Tongue (tissue), 2 donors: ENCODE measurements around the gene LRRC4B. TPM values are rescaled to one million over a fixed set of nuclear protein-coding genes. Genes with fewer than 3 reads are reported as not detected.
A peak's percentile ranks its signal among the peaks of the same experiment; 100 is the strongest.

ENCODE experiments used
- DNase-seq: peaks from one replicate; pipeline ENCODE4 v3.0.0-alpha.2; 2015
- total RNA-seq: library from RNA; depleted of rRNA; stranded (reverse); fragments of >200 nt; gene quantifications from one replicate; pipeline ENCODE4 v1.2.3, GENCODE V29; 2014

The LRRC4B gene
- total RNA-seq, 1 donor from 2014 or later: 13.0 TPM

DNA sequence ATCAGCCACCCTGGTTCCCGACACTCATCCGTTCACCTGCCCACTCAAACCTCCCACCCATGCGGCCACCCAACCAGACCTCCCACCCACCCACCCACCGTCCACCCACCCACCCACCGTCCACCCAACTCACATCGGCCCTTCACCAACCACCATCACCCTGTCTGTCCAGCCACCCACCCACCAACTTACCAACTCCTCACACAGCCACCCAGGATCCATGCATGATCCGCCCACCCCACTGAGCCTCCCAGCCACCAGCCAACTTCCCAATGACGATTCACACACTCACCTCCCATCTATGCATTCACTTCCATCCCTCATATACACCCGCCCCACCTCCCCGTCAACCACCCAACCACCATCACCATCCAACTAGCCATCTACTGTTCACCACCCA, 61.5 kb downstream of the LRRC4B start:
- no peak for DNase-seq

GRCh38 chr19:50505856-50506611, 62.2 kb downstream of the LRRC4B start:
- no peak for DNase-seq

- peak; percentile 84 for DNase-seq
Observed at GRCh38 chr19:50501568-50502475, 66.4 kb downstream of the LRRC4B start.

GRCh38 chr19:50501186-50501567, 67.1 kb downstream of the LRRC4B start:
- no peak for DNase-seq

DNA sequence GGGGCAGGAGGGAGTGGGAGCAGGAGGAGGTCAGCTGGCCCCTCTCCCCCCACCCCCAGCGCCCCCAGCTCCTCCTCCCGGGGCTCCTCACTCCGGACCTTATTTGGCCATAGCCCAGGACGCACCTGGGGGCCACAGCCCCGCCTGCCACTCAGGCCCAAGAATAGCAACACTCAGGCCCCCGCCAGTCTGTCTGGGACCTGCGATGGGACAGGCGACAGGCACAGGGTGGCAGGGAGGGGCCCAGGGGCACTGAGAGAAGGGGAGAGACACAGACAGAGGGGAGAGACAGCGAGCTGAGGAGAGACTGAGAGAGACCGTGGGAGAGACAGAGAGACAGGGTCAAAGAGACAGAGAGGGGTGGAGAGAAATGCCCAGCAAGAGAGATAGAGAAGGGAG, 67.5 kb downstream of the LRRC4B start:
- peak; percentile 83 for DNase-seq

DNA sequence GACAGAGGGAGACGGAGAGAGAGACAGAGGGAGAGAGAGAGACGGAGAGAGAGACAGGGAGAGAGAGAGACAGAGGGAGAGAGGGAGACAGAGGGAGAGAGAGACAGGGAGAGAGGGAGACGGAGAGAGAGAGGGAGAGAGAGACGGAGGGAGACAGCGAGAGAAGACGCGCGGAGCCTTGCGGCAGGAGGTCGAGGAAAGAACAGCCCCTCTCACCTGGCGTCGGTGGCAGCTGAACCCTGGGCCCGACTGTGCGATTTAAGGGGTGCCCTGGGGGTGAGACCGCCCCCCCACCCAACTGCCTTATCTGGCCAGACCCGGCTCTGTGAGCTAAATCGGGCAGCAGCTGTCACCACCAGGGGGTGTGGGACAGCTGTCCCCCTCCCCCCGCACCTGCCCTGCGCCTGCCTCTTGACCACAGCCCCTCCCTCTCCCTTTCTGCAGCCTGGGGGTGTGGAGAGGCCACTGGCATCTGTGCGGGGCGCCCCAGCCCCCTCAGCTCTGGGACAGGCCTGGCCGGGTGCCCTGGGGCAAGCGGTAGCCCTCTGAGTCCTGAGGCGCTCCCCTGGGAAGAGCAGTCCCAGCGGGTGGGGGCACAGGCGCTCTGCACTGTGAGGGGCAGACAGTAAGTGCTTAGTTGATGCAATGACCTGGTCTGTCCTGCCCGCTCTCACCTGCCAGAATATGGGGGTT, 68.0 kb downstream of the LRRC4B start:
- peak; percentile 93 for DNase-seq

DNA sequence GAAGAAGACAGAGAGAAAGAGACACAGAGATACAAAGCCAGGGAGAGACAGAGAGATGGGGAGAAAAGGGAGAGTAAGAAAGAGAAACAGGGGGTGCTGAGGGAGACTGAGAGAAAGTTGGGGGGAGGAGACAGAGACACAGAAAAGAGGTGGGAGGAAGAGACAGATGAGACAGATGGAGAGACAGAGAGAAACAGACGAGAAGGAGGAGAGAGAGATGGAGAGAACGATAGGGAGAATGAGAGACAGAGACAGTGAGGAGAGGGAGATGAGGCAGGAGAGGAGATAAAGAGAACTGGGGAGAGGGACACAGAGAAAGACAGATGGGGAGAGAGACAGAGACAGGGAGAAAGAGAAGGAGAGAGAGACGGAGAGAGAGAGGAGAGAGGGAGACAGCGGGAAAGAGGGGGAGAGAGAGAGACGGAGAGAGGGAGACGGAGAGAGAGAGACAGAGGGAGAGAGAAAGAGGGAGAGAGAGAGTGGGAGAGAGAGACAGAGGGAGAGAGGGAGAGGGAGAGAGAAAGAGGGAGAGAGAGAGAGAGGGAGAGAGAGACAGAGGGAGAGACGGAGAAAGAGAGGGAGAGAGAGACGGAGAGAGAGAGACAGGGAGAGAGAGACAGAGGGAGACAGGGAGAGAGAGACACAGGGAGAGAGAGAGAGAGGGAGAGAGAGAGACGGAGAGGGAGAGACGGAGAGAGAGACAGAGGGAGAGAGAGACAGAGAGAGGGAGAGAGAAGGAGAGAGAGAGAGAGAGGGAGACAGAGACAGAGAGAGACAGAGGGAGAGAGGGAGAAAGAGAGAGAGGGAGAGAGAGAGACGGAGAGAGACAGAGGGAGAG, 69.8 kb downstream of the LRRC4B start:
- no peak for DNase-seq

GRCh38 chr19:50497022-50497405, 71.2 kb downstream of the LRRC4B start:
- no peak for DNase-seq

DNA sequence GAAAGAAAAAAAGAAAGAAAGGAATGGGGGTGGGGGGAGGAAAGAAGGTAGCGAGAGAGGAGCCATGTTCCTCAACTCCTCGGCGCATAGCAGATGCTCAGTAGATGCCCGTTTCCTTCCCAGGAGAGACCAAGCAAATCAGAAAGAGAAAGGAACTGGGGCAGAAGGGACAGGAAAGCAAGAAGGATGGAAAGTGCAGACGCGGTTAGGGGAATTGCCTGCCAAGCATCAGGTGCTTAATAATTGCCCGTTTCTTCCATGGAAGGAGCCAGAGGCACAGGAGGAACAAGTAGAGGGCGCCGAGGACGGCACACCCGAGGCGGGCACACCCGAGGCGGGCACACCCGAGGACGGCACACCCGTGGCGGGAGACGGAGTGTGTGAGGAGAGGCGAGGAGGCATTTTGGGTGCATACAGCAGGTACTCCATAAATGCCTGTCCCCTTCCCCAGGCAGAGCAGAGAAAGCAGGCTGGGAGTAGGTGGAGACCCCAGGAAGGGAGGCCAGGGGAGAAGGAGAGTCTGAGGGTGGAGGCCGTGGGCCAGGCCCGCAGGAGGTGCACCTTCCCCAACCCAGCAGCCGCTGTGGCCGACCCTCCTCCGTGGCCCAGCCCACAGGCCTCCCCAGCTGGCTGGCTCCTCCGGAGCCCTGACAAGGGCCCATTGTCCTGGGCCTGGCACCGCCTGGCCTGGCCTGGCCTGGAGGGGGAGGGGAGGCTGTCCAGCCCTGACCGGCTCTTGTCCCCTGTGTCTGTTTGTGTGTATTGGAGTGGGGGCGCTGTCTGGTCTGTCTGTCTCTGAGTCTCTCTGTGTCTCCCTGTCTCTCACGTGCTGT, 71.8 kb downstream of the LRRC4B start:
- DNase-seq: peak; percentile 68

DNA sequence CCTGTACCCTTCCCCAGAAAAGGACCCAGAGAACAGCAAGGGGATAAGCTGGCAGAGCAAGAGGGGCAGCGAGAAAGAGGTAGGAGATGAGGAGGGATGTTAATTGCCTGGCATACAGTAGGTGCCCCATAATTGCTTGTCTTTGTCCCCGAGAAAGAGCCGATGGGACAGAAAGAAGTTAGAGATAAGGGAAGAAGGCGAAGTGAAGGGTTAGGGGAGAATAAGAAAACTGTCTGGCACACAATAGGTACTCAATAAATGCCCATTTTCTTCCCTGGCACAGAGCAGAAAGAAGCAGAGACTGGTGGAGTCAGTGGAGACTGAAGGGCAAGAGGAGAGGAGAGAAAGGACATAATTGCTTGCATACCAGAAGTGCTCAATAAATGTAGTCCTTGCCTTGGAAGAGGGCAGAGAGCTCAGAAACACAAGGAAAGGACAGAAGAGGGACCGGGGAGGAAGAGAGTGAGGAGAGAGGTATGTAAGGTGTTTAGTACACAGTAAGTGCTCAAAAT, 73.2 kb downstream of the LRRC4B start:
- DNase-seq: no peak

DNA sequence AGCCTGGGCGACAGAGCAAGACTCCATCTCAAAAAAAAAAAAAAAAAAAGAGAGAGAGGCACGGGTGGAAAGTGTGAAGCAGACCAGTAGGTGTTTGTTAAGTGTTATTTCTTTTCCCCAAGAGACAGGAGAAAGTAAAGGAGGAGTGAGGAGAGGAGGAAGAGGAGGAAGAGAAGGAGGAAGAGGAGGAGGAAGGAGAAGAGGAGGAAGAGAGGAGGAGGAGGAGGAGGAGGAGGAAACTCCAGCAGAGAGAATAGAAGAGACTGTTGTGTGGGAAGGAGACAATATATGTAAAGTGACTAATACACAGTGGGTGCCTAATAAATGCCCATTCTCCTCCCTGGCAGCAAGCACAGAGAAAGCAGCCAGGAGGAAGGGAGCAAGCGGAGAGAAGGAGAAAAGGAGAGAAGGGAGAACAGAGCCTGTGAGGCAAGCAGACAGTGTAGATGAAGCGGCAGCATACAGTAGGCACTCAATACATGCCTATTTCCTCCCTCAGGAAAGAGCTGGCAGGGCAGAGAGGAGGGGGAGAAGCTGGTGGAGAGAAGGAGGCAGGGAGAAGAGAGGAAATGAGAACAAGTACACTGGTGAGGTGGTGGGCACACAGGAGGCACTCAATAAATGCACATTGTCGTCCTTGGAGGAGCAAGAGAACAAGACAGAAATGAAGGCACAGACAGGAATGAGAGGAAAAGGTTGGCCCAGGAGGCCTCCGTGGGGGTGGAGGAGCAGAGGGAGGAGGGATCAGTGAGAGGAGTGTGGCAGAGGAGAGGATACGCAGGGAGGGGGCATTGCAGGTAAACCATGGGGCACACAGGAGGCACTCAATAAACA, 73.8 kb downstream of the LRRC4B start:
- DNase-seq: no peak

- no peak for DNase-seq
Observed at GRCh38 chr19:50493171-50493570, 75.1 kb downstream of the LRRC4B start.

DNA sequence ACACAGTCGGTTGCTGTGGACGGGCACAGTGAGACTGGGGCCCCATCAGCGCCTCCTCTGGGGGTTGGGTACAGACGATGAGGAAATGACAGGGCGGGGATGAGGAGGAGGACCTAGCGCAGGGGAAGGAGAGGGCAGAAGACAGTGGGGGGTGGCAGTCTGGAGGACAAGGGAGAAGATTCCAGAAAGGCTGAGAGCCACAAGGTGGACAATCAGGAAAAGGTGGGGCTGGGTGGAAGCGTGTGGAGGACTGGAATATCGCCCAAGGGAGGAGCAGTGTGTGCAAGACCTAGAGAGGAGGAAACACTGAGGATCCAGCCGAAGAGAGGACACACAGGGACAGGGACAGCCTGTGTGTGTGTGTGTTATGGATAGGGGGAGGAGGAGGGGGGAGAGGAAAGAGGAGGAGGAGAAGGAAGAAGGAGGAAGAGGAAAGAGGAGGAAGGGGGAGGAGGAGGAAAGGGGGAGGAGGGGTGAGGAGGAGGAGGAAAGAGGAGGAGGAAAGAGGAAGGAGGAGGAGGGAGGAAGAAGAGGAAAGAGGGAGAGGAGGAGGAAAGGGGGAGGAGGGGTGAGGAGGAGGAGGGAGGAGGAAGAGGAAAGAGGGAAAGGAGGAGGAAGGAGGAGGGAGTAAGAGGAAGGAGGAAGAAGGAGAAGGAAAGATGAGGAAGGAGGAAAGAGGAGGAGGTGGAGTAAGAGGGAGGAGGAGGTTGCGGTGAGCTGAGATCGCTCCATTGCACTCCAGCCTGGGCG, 75.8 kb downstream of the LRRC4B start:
- no peak for DNase-seq

DNA sequence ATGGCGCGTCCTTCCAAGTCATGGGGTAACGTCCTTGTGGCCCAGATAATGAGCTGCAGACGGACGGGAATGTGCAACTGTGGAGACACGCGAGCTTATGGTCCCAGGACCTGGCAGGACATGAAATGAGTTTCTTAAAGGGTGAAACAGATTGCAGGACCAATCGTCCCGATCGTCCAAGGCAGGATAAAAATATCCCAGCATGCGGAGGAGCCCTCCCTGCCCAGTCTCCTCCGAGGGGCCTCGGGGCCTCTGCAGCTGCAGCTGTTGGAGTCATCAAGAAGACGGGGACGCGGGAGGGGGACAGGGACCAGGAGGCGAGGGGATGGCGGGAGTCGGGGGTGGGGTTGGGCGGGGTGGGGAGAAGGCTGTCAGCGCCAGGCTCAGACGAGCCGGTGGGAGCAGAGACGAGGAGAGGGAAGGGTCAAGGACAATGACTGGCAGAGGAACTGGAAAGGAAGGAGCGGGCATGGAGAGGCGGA, 77.2 kb downstream of the LRRC4B start:
- peak; percentile 95 for DNase-seq

DNA sequence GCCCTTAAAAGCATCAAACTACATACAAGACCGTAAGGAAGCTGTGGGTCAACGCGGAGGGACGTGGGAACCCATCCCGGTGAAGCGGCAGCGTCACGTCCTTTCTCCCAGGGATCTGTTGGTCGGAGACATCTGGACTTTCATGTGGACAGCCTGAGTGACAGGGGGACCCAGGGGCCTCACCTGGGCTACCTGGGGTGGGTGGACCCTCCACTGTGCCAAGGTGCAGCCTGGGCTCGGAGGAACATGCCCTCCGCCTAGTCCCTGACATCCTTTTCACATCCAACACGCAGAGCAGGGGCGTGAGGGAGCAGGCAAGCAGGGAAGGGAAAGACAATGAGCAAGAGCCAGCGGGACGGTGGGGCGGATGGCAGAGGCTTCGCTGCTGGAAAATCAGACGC, 77.8 kb downstream of the LRRC4B start:
- no peak for DNase-seq

DNA sequence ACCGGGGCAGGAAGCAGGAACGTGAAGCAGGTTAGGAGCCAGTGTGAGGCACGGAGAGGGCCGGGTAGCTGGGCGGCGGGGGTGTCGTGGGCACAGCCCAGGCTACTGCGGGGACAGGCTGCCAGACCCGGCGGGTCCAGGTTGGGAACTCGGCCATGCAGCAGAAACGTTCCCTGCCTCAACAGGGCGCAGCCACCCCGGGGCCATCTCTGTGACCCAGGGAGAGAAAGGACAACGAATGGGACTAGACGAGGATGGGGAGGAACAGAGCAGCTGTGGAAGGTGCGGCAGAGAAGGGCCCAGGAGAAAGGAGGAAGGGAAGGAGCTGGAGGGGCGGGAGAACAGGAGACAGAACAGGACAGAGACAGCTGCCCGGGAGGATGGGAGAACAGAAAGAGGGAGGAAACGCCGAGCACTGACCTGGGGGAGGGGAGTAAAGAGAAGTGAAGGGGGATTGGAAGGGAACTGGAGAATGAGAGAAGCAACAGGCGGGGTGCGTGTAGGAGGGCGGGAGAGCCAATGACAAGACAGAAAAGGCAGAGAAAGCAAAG, 78.7 kb downstream of the LRRC4B start:
- peak; percentile 89 for DNase-seq

GRCh38 chr19:50488389-50489194, 79.6 kb downstream of the LRRC4B start:
- no peak for DNase-seq
